ENCODE data around the gene FLT3LG.

The FLT3LG gene

GRCh38 chr19:49475995-49476880 is 2.2 kb downstream of the FLT3LG start:
- TF ChIP-seq ZFX (IDR thresholded peaks at IDR 0.05; ENCODE audit: borderline replicate concordance) (no peak), CTCF (IDR thresholded peaks at IDR 0.05) (peak; percentile 69)
- no peak overlapping the region for H3K27ac ChIP-seq

DNA sequence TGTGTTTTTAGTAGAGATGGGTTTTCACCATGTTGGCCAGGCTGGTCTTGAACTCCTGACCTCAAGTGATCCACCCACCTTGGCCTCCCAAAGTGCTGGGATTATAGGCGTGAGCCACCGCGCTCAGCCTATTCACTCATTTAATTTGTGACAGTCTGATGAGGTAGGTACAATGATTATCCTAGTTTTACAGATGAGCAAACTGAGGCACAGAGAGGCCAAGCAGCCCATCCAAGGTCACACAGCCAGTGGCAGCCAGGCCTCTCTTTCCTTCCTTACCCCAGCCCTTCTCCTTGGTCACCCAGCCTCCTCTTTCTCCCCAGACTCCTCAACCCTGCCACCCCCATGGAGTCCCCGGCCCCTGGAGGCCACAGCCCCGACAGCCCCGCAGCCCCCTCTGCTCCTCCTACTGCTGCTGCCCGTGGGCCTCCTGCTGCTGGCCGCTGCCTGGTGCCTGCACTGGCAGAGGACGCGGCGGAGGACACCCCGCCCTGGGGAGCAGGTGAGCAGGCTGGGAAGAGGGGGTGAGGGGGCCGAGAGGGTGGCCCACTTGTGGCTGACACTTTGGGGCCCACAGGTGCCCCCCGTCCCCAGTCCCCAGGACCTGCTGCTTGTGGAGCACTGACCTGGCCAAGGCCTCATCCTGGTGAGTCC is 6.1 kb downstream of the FLT3LG start:
- TF ChIP-seq CTCF (IDR thresholded peaks at IDR 0.05) (no peak), ZFX (IDR thresholded peaks at IDR 0.05; ENCODE audit: borderline replicate concordance) (no peak)
- no peak overlapping the region for H3K27ac ChIP-seq

- H3K27ac ChIP-seq: no peak overlapping the region
- TF ChIP-seq CTCF (IDR thresholded peaks at IDR 0.05) (no peak), ZFX (IDR thresholded peaks at IDR 0.05; ENCODE audit: borderline replicate concordance) (no peak)
Observed at GRCh38 chr19:49481020-49481683, 7.1 kb downstream of the FLT3LG start.

GRCh38 chr19:49486232-49486631 is 12.2 kb downstream of the FLT3LG start:
- TF ChIP-seq ZFX (IDR thresholded peaks at IDR 0.05; ENCODE audit: borderline replicate concordance) (no peak), CTCF (IDR thresholded peaks at IDR 0.05) (no peak)
- peak overlapping the region; percentile 98 for H3K27ac ChIP-seq

DNA sequence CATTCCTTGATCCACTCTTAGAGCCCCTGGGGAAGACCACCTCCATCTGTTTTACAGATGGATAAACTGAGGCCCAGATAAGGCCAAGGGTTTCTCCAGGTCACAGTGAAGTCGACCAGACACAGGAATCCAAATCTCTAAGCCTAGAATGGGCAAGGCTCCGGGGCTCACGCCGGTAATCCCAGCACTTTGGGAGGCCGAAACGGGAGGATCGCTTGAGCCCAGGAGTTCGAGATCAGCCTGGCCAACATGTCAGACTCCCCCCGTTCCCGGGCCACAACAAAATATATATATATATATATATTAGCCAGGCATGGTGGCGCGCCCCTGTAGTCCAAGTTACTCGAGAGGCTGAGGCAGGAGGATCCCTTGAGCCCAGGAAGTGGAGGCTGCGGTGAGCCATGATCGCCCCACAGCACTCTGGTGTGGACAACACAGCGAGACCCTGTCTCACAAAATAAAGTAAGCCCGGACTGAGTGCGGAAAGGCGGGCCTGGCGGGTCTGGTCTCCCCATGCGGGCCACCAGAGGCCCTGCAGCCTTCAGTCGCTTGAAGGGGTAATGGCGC is 12.8 kb downstream of the FLT3LG start:
- peak overlapping the region; percentile 98 for H3K27ac ChIP-seq

More for the DNA sequence above, 12.8 kb downstream of the FLT3LG start:
- TF ChIP-seq CTCF (IDR thresholded peaks at IDR 0.05) (no peak), ZFX (IDR thresholded peaks at IDR 0.05; ENCODE audit: borderline replicate concordance) (no peak)
